ENCODE results near the gene SPHK2. TPM values are rescaled to one million over a fixed set of nuclear protein-coding genes. Genes with fewer than 3 reads are reported as not detected.

The SPHK2 gene
- polyA plus RNA-seq, 1 of the 3 experiments (the other 2 are of a cell fraction), result 14.8 TPM

- Histone ChIP-seq H3K9me2 (no peaks in the 10 kb centered on the region), H2AFZ (ENCODE audit: low read depth) (peak overlapping the region; percentile 91; the same call in 1 of the 2 replicates), H3F3A (replicated peaks; ENCODE audit: insufficient read depth) (peaks cover 13% of the 10 kb centered on the region), H3K27me3 (ENCODE audit: insufficient read depth) (no peaks in the 10 kb centered on the region), H3K79me2 (ENCODE audit: insufficient read depth) (no peaks in the 10 kb centered on the region), H3K4me2 (peak overlapping the region; percentile 68), H3K4me1 (ENCODE audit: control insufficient read depth in 1 of 2, insufficient read depth in 2 of 2, low read depth in 1 of 2, low read length in 1 of 2) (no peaks in the 10 kb centered on the region; a peak in 1 of 4 replicates), H3K36me3 (replicated peaks in 1 of 2; ENCODE audit: control insufficient read depth in 1 of 2, insufficient read depth in 2 of 2, low read length in 1 of 2) (no peaks in the 10 kb centered on the region), H3K4me3 (ENCODE audit: low read depth in 2 of 2, low read length in 1 of 2) (peak overlapping the region; percentile 40 to 60), H3K9me3 (no peaks in the 10 kb centered on the region), H4K20me1 (ENCODE audit: insufficient read depth) (no peaks in the 10 kb centered on the region), H3K9ac (no peak overlapping the region), H3K27ac (ENCODE audit: low read depth in 2 of 2, low read length in 1 of 2) (no peak overlapping the region)
- WGBS (ENCODE audit: low lambda C conversion rate), result under 1% methylated on average over 29 of the region's 36 CpGs
- TF ChIP-seq REST (IDR thresholded peaks at IDR 0.05; ENCODE audit: low read depth, low read length) (no peak), CTCF (IDR thresholded peaks at IDR 0.05) (peak; percentile 95), ELF1 (IDR thresholded peaks at IDR 0.05) (no peak), RXRA (IDR thresholded peaks at IDR 0.05; ENCODE audit: borderline replicate concordance, low read depth) (peak; percentile 33; the same call in 1 of the 2 replicates), MXI1 (IDR thresholded peaks at IDR 0.05; ENCODE audit: low read depth, low read length) (peak; percentile 57; the same call in 1 of the 2 replicates), NFIC (IDR thresholded peaks at IDR 0.05; ENCODE audit: borderline replicate concordance) (peak; percentile 47; the same call in 1 of the 2 replicates), EZH2phosphoT487 (IDR thresholded peaks at IDR 0.05; ENCODE audit: borderline replicate concordance, low read depth) (no peak), MAX (IDR thresholded peaks at IDR 0.05; ENCODE audit: low read depth) (peak; percentile 60), RAD21 (IDR thresholded peaks at IDR 0.05; ENCODE audit: low read length) (peak; percentile 59), SIN3A (IDR thresholded peaks at IDR 0.05; ENCODE audit: borderline replicate concordance, low read depth, low read length) (peak; percentile 53; the same call in 1 of the 2 replicates), SMC3 (IDR thresholded peaks at IDR 0.05; ENCODE audit: low read depth, low read length) (peak; percentile 66), FOSL2 (IDR thresholded peaks at IDR 0.05; ENCODE audit: borderline replicate concordance, low read depth) (peak; percentile 37; the same call in 1 of the 2 replicates)
- TF ChIP-seq, protein P1, sequence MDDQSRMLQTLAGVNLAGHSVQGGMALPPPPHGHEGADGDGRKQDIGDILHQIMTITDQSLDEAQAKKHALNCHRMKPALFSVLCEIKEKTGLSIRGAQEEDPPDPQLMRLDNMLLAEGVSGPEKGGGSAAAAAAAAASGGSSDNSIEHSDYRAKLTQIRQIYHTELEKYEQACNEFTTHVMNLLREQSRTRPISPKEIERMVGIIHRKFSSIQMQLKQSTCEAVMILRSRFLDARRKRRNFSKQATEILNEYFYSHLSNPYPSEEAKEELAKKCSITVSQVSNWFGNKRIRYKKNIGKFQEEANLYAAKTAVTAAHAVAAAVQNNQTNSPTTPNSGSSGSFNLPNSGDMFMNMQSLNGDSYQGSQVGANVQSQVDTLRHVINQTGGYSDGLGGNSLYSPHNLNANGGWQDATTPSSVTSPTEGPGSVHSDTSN (IDR thresholded peaks at IDR 0.05), result peak; percentile 19; the same call in 1 of the 2 replicates
- ChIA-PET POLR2A (interaction anchor here (0.6 kb wide), 1 partner anchor 210 kb away, joined by 3 read pairs; no protein-coding TSS in a partner anchor), CTCF (interaction anchor here (0.6 to 9.2 kb wide), 37 partner anchors 9 to 1838 kb away, joined by 3 to 230 read pairs (median 4); partner anchors contain the start of genes FAM83E, LMTK3, RPL18 and SPACA4)
- DNase-seq, result peak; percentile 92
Observed at GRCh38 chr19:48588670-48589401, 30.5 kb upstream of the SPHK2 start.

All from SK-N-SH (cell line).